ENCODE data around the gene MAP4.

MAP4 gene

DNA sequence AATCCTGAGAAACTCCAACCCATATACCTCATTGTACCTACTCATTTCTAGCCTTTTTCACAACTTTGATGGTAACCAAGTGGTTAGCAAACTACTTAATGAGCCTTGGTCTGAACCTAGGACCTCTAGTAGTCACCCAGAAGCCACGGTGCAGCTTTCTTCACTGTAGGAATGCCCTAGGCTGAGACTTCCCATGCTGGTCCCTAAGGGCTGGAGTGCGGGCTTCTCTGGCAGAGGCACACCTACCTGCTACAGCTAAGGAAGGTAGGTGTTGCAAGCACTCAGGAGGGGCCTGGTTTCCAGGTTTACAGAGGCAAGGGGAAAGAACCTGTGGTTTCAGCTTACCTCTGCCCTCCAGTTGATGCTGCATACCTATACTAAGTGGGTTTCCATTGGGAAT is 147.9 kb downstream of the MAP4 start:
- TF ChIP-seq, protein P1, sequence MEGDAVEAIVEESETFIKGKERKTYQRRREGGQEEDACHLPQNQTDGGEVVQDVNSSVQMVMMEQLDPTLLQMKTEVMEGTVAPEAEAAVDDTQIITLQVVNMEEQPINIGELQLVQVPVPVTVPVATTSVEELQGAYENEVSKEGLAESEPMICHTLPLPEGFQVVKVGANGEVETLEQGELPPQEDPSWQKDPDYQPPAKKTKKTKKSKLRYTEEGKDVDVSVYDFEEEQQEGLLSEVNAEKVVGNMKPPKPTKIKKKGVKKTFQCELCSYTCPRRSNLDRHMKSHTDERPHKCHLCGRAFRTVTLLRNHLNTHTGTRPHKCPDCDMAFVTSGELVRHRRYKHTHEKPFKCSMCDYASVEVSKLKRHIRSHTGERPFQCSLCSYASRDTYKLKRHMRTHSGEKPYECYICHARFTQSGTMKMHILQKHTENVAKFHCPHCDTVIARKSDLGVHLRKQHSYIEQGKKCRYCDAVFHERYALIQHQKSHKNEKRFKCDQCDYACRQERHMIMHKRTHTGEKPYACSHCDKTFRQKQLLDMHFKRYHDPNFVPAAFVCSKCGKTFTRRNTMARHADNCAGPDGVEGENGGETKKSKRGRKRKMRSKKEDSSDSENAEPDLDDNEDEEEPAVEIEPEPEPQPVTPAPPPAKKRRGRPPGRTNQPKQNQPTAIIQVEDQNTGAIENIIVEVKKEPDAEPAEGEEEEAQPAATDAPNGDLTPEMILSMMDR (IDR thresholded peaks at IDR 0.05; ENCODE audit: low read depth, low read length, missing control alignments) = no peak
- in situ Hi-C loops (cut with HindIII; ENCODE audit: low sequenced_read_pairs) = no loop called here
- no peak for DNase-seq (ENCODE audit: low read depth)
- no peak overlapping the region for H3K4me3 ChIP-seq (ENCODE audit: low read depth, low read length)

DNA sequence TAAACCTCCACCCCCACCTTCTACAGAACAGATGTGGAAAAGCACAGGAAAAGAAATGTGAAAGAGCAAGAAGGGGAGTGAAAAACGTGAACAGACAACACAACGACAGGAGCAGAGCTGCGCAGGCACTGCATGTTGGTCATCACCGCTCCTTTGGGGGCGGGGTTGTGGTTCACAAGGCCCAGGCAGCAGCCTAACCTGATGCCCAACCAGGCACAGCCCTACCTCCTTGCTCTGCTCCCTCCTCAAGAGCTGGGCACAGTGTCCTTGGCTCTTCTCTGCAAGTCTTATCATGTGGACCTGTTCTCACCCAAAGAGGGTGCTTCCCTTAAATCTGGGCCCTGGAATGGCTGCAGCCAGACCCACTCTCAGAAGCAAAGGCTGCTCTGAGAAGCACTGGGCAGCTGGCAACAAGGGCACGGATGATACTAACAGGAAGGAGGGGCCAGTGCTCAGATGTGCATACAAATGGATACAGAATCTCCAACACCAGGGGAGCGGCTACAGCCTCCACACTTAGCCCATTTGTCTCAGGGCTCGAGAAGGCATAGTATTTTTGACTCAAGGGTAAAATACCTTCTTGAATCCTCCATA is 148.7 kb downstream of the MAP4 start:
- no peak for DNase-seq (ENCODE audit: low read depth)
- in situ Hi-C loops (cut with HindIII; ENCODE audit: low sequenced_read_pairs) = no loop called here
- TF ChIP-seq, protein P1 (IDR thresholded peaks at IDR 0.05; ENCODE audit: low read depth, low read length, missing control alignments) = no peak
- H3K4me3 ChIP-seq (ENCODE audit: low read depth, low read length) = no peak overlapping the region

DNA sequence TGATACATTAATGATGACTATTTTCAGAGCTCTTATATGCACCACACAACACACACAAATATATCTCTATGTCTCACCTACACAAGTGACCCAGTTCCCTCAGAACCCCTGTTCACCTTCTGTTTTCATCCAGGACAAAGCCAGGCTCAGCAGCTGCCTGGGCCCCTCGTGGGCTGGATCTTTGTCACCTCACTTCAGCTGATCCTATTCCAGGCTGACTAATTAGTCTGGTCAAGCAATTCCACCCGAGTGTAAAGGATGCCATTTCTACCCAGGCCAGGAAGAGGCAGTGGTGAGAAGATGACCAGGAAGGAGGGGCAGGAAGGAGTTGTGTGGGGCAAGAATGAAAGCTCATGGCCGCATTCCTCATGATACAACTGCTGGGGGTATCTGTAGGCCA is 151.0 kb downstream of the MAP4 start:
- in situ Hi-C loops (cut with HindIII; ENCODE audit: low sequenced_read_pairs) = no loop called here
- H3K4me3 ChIP-seq (ENCODE audit: low read depth, low read length) = no peak overlapping the region
- TF ChIP-seq, protein P1 (IDR thresholded peaks at IDR 0.05; ENCODE audit: low read depth, low read length, missing control alignments) = peak; percentile 23
- DNase-seq (ENCODE audit: low read depth) = no peak

- no peak overlapping the region for H3K4me3 ChIP-seq (ENCODE audit: low read depth, low read length)
- in situ Hi-C loops (cut with HindIII; ENCODE audit: low sequenced_read_pairs) = no loop called here
- no peak for DNase-seq (ENCODE audit: low read depth)
- TF ChIP-seq, protein P1 (IDR thresholded peaks at IDR 0.05; ENCODE audit: low read depth, low read length, missing control alignments) = no peak
These were observed 152.7 kb downstream of the MAP4 start for GRCh38 chr3:47863391-47864128.

DNA sequence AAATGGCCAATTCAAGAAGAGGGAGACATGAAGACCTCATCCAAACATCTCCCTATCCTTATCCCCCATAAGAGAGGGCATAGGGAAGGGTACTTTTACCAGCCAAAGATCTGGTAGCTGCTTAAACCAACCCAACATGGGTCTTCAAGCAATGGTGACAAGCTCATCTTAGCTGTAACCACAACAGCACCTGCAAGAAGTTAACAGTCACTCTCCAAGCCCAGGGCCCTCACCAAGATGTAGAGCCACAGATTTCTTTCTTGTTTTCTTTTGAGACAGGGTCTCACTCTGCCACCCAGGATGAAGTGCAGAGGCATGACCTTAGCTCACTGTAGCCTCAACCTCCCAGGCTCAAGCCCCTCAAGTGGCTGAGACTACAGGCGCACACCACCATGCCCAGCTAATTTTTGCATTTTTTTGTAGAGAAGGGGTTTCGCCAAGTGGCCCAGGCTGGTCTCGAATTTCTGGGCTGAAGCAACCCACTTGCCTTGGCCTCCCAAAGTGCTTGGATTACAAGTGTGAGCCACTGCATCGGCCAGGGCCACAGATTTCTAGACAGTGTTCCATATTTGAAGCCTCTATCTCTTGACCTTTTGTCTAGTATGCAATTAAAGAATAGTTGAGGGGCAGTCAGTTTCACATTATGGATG is 156.1 kb downstream of the MAP4 start:
- TF ChIP-seq, protein P1 (IDR thresholded peaks at IDR 0.05; ENCODE audit: low read depth, low read length, missing control alignments) = no peak
- in situ Hi-C loops (cut with HindIII; ENCODE audit: low sequenced_read_pairs) = no loop called here
- DNase-seq (ENCODE audit: low read depth) = no peak
- H3K4me3 ChIP-seq (ENCODE audit: low read depth, low read length) = no peak overlapping the region

DNA sequence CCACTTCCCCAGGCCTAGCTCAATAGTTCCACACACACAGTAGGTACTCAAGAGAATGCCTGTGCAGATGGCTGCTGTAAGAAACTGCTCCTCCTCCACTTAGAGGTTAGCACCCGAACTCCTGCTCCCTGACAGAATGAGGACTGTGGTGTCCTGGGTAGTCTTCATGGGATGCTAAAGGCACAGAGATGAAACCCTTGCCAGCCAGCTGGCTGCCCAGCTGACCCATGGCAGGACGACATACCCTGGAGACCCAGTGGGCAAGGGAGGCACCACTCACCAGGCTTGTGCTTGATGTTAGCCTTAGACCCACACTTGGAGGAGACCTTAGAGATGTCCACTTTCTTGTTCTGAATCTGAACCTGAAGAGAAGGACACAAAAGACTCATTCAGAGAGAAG is 159.1 kb downstream of the MAP4 start:
- in situ Hi-C loops (cut with HindIII; ENCODE audit: low sequenced_read_pairs) = no loop called here
- DNase-seq (ENCODE audit: low read depth) = no peak
- H3K4me3 ChIP-seq (ENCODE audit: low read depth, low read length) = no peak overlapping the region
- TF ChIP-seq, protein P1 (IDR thresholded peaks at IDR 0.05; ENCODE audit: low read depth, low read length, missing control alignments) = no peak

All from astrocyte of the cerebellum (primary cell).